ENCODE data around the gene DYNLT2. TPM values are rescaled to one million over a fixed set of nuclear protein-coding genes. Genes with fewer than 3 reads are reported as not detected.
A peak's percentile ranks its signal among the peaks of the same experiment; 100 is the strongest.

The DYNLT2 gene
- total and polyA plus RNA-seq, 2 of the 13 experiments (the other 11 are each of a cell fraction or from before 2014, with no cell fraction given) = 2.1 to 4.3 TPM

DNA sequence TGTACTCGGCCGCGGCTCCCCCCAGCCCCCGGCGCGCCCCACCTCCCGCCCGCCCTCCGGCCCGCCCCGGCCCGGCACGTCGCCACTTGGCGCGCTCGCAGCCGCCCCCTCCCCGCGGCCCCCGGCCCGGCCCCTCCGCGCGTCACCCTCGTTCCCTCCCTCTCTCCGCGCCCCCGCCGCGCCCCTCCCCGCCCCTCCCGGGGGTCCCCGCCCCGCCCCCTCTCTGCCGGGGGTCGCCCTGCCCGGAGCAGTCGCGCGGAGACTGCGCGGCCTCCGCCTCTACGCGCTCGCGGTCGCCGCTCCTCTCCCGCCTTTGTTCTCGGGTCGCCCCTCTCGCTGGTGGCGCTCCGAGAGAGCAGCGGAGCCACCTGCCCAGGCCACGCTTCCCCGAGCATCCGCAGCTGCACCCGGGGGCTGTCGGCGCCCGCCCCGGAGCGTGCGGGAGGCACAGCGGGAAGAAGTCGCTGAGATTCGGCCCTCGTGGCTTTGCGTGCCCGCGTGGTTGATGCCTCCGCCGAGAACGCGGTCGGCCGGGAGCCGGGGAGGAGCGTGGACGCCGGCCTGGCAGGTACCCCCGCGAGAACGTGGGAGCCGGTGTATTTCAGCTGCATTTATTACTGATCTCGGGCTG lies 26.8 kb downstream of the DYNLT2 start, which contains the start of gene PHF10 (continued):
- TF ChIP-seq, protein P1, sequence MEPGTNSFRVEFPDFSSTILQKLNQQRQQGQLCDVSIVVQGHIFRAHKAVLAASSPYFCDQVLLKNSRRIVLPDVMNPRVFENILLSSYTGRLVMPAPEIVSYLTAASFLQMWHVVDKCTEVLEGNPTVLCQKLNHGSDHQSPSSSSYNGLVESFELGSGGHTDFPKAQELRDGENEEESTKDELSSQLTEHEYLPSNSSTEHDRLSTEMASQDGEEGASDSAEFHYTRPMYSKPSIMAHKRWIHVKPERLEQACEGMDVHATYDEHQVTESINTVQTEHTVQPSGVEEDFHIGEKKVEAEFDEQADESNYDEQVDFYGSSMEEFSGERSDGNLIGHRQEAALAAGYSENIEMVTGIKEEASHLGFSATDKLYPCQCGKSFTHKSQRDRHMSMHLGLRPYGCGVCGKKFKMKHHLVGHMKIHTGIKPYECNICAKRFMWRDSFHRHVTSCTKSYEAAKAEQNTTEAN (CRISPR knock-in tag; conservative IDR thresholded peaks at IDR 0.05) = no peak
- TF ChIP-seq, protein P2, sequence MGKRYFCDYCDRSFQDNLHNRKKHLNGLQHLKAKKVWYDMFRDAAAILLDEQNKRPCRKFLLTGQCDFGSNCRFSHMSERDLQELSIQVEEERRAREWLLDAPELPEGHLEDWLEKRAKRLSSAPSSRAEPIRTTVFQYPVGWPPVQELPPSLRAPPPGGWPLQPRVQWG (CRISPR knock-in tag; IDR thresholded peaks at IDR 0.05; ENCODE audit: borderline replicate concordance, low read depth) = no peak
- TF ChIP-seq ZNF670 (CRISPR knock-in tag; IDR thresholded peaks at IDR 0.05; ENCODE audit: borderline replicate concordance) (peak; percentile 95), ZNF274 (CRISPR knock-in tag; IDR thresholded peaks at IDR 0.05) (no peak; the same call in none of the 2 replicates), SIX1 (CRISPR knock-in tag; IDR thresholded peaks at IDR 0.05; ENCODE audit: borderline replicate concordance) (no peak), ZNF292 (CRISPR knock-in tag; IDR thresholded peaks at IDR 0.05; ENCODE audit: borderline replicate concordance, low read depth) (no peak; the same call in 1 of the 2 replicates), ZNF598 (CRISPR knock-in tag; IDR thresholded peaks at IDR 0.05; ENCODE audit: borderline replicate concordance) (peak; percentile 97; the same call in 1 of the 2 replicates), SRF (IDR thresholded peaks at IDR 0.05; ENCODE audit: low read depth, low read length) (no peak), FOSL1 (CRISPR knock-in tag; IDR thresholded peaks at IDR 0.05; ENCODE audit: borderline replicate concordance) (no peak), ZNF746 (CRISPR knock-in tag; IDR thresholded peaks at IDR 0.05) (peak; percentile 64; the same call in 1 of the 2 replicates), ZSCAN30 (CRISPR knock-in tag; IDR thresholded peaks at IDR 0.05) (no peak), MYNN (CRISPR knock-in tag; IDR thresholded peaks at IDR 0.05; ENCODE audit: low read depth) (no peak; the same call in 1 of the 2 replicates), DR1 (CRISPR knock-in tag; IDR thresholded peaks at IDR 0.05) (no peak; the same call in 1 of the 2 replicates), ZBTB21 (CRISPR knock-in tag; IDR thresholded peaks at IDR 0.05) (no peak), SIN3A (IDR thresholded peaks at IDR 0.05; ENCODE audit: borderline replicate concordance, low read depth, low read length) (0 out of 2 replicates have a peak, but pooled peaks have one; percentile 23), ATF1 (CRISPR knock-in tag; IDR thresholded peaks at IDR 0.05) (no peak)
- TF ChIP-seq, protein P3, sequence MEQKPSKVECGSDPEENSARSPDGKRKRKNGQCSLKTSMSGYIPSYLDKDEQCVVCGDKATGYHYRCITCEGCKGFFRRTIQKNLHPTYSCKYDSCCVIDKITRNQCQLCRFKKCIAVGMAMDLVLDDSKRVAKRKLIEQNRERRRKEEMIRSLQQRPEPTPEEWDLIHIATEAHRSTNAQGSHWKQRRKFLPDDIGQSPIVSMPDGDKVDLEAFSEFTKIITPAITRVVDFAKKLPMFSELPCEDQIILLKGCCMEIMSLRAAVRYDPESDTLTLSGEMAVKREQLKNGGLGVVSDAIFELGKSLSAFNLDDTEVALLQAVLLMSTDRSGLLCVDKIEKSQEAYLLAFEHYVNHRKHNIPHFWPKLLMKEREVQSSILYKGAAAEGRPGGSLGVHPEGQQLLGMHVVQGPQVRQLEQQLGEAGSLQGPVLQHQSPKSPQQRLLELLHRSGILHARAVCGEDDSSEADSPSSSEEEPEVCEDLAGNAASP (CRISPR knock-in tag; IDR thresholded peaks at IDR 0.05; ENCODE audit: borderline replicate concordance) = no peak; the same call in 1 of the 2 replicates
- TF ChIP-seq, protein P4, sequence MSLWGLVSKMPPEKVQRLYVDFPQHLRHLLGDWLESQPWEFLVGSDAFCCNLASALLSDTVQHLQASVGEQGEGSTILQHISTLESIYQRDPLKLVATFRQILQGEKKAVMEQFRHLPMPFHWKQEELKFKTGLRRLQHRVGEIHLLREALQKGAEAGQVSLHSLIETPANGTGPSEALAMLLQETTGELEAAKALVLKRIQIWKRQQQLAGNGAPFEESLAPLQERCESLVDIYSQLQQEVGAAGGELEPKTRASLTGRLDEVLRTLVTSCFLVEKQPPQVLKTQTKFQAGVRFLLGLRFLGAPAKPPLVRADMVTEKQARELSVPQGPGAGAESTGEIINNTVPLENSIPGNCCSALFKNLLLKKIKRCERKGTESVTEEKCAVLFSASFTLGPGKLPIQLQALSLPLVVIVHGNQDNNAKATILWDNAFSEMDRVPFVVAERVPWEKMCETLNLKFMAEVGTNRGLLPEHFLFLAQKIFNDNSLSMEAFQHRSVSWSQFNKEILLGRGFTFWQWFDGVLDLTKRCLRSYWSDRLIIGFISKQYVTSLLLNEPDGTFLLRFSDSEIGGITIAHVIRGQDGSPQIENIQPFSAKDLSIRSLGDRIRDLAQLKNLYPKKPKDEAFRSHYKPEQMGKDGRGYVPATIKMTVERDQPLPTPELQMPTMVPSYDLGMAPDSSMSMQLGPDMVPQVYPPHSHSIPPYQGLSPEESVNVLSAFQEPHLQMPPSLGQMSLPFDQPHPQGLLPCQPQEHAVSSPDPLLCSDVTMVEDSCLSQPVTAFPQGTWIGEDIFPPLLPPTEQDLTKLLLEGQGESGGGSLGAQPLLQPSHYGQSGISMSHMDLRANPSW (CRISPR knock-in tag; IDR thresholded peaks at IDR 0.05; ENCODE audit: borderline replicate concordance) = no peak; the same call in 1 of the 2 replicates

Data from HepG2 (cell line).